HL-60/S4 (cell line): ENCODE measurements around the gene TMTC1.

Experiments
- in situ Hi-C: fragments of 300-500 bp; cut with MboI; formaldehyde crosslinking; loops from 2 replicates; pipeline ENCODE4 v1.14.3; 2022; ENCODE audit warnings: low sequenced_read_pairs

Gene TMTC1

DNA sequence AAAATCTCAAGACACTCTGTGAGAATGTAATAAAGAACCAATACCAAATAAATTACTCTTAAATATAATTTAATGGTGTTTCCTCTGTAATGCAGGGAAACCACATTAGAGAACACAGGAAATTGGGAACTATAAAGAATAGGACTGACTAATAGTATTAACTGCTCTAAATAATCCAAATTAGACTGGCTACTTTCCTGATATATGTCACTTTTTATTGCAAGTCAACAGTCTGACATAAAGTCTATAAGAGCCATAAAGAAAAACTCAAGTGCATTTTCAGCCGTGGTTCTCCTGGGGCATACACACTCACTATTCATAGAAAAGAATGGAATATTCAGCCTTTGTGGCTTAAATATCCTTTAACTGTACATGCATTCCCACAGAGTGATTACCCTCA lies 161.5 kb downstream of the TMTC1 start:
- in situ Hi-C loops: no loop called here

DNA sequence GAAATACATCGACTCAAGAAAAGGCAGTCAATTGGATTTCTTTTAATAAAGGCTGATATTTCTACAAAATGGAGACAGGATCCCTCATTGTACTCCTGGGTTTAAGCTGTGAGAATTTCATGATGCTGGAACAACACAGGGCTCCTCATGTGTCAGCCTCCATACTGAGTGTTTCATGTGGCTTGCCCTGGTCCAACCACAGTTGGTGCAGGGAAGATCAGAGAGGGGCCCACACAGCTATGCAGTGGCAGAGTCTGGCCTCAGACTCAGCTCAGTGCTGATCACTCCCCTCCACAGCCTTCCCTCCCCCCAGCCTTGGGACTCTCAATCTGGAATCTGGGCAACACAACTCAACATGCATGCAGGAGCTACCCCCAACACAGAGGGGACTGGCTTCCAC lies 163.7 kb downstream of the TMTC1 start:
- in situ Hi-C loops: no loop called here

DNA sequence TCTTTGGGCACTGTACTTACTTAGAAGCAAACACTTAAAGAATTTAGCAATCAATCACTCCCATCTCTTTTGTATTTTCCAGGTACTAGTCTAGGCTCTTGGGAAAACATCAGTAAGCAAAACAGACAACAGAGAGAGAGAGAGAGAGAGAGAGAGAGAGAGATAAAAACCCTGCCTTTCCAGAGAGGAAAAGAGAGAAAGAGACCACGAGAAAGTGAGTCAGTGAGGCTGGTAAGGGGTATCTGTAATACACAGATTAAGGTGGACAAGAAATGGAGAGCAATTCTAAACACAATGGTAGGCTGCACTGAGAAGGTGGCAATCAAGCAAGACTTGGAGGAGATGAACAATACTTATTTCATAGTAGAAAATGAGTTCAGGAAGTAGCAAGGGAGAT lies 166.3 kb downstream of the TMTC1 start:
- in situ Hi-C loops: no loop called here

DNA sequence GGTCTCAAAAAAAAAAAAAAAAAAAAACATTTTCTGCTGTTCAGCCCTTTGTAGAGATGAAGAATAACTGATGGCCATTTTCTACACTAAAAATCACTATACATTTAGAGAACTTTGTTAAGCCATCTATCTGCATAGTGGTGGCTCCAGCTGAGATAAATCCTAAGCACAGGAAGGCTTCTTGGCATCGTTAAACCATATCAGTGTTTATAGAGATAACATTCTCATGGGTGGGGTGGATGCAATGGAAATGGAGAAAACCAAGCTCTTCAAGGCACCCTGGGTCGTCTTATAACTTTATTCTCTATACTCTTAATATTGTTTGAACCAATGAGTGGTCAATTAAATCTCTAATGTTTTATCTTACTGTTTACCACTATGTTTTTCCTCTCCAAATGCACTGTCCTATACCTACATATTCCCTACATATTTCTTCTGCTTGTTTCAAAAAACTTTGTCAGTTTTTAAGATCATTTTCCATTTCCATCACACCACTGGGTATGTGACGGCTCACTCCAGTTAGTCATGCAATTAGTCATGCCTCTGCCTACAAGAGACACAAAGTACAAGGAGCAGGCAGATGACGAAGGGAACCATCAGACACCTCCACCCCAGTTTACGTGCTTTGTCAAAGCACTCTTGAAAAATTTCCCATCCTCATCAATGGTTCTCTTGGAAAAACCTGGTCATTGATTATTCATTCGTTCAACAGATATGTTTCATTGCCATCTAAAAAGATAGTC lies 166.9 kb downstream of the TMTC1 start:
- in situ Hi-C loops: no loop called here

DNA sequence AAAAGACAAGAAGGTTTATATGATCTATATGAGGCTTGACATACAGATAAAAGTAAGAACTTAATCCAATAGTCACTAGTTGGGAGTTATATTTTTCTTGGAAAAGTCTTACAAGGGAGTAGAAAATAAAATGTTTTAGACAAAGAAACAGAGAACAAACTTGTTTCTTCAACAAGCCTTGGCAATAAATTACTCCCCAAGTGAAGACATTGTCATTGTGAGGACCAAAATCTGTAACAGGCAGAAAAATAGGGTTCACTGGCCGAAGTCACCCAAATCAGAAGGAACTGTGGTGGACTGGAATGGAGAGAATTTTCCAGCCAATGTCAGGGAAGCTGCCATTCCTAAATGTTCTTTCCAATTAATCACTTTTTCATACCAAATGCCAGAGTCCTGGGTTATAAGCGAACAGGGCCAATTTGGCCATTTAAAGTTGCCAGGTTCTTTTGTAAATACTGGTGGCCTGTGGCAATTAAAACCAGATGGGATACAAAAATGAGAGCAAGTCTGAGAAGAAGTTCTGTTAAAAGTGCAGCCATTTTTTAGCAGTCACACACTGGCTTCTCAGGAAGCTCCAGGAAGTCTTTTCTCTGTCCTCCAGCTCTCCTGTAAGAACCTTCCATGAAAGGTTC lies 168.9 kb downstream of the TMTC1 start:
- in situ Hi-C loops: no loop called here

DNA sequence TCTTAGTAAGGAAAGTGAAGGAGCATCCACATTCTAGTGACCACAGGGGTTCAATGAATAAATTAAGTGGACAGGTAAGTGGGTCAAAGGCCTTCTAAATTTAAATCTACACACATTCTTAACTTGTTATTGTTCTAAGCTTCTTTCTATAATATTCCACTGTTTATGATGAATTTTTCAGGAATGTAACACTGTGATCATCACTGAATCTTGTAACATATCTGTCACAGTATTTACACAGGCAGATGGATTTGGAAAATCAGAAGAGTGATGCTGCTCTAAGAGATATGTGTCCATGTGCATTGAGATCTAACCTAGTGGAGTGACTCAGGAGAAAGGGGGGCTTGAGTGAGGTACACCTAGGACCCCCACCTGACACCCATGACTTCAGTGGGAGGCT lies 170.8 kb downstream of the TMTC1 start:
- in situ Hi-C loops: no loop called here

DNA sequence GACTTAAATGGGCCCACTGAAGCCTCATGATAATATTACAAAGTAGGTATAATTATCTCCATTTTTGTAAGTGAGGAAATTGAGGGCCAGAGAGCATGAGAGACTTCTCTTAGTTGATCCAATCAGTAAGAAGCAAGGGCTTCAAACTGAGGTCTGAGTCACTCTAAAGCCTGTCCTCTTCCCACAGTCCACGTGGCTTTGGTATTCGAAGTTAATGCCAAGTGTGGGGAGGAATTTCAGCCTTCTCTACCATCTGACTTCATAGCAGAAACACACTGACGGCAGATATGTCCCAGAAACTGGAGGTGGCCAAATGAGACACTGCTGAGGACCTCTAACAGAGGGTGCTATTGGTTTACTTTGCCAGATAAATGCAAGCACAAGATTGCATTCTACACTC lies 171.8 kb downstream of the TMTC1 start:
- in situ Hi-C loops: no loop called here

DNA sequence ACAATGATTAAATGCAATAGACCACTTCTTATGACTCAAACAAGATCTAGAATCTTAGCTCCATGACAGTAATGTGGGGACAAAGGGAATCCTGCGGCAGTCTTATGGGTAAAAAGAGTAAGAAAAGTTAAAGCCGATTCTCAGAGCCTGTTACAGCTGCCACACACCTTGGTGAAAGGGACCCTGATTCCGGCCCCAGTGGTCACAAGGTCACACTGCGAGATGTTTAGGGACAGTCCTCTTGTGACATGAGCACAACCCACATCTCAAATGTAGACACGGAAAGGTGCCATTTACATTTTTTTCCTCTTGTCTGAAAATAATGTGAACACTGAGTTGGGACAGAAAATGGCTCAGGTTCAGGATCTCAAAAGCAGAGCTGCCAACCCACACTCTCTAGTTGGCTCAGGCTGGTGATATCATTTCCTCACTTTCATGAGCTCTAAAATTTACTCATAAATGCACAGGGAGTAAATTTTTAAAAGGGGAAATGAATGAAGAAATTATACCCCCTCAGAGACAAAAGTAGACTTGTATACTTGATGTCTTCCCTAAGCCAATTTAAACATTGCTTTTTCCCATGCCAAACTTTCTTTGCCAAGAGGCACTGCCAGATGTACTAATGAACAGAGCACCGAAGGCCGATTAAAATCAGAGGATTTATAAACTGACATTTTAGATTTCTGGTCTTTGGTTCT lies 173.1 kb downstream of the TMTC1 start:
- in situ Hi-C loops: no loop called here

DNA sequence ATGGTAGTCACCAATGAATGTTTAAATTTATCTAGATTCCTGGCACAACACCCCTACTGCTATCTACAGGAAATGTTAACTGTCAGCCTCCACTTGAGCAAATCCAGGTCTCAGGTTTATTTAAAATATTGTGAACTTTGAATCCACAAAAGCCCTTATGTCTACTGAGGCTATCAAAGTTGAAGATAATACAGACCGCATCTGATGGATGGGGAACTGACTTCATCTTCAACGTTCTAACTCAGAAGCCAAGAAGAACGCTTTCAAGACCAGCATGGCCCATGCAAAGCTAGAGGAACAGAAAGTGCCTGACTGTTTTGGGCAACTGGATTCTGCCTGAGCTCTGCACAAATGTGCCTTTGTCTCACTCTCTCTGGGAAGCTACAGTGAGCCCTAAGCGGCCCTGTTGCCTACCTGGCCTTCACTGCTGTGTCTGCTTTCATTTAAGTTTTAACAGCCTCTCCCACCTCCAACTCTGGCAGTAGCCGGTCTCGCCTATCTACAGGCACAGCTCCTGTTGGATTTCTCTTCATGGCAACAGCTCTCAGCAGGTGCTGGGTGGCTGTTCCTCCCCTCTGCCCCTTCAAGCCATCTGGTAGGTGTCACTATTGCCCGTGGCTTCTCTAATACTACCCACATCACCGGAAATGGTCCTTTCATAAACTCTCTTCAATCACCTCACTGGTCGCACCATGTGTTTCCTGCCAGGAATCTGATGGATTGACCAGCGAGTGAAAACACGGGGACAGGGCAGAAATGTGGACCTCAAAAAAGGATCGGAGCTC lies 174.1 kb downstream of the TMTC1 start:
- in situ Hi-C loops: no loop called here

DNA sequence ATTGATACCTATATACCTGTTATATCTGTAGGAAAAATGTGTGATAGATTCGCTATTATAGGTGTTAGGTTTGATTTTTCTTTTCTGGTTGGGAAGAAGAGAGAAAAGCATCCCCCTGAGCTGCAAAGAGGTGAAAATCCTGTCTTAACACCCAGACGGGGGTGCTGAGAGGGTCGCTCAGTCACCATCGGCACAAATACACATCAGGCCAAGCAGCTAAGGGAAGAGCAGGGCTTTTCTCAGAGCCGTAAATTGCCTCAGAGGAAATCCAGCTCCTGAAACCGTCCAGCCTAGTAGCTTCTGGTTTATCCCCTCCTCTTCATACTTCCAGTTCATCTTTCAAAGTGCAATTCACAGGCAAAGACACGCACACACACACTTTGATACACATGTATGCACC lies 175.2 kb downstream of the TMTC1 start:
- in situ Hi-C loops: no loop called here

DNA sequence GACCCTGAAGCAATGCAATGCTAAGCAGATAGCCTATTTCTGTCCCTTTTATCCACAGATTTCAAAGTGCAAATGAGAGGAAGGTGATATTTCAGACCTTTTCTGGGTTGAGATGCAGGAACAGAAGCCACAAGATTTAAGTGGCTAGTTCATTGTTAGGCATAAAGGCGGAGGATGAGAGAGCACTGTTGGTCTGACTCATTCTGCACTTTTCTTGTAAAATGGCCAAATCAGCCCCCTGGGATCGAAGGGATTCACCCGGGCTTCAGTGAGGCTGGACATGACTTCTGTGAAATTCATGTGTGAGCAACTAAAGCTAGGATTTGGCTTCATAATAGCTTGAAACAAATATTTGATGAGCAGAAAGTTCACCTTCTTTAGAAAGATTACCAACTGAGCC lies 184.4 kb downstream of the TMTC1 start:
- in situ Hi-C loops: no loop called here

DNA sequence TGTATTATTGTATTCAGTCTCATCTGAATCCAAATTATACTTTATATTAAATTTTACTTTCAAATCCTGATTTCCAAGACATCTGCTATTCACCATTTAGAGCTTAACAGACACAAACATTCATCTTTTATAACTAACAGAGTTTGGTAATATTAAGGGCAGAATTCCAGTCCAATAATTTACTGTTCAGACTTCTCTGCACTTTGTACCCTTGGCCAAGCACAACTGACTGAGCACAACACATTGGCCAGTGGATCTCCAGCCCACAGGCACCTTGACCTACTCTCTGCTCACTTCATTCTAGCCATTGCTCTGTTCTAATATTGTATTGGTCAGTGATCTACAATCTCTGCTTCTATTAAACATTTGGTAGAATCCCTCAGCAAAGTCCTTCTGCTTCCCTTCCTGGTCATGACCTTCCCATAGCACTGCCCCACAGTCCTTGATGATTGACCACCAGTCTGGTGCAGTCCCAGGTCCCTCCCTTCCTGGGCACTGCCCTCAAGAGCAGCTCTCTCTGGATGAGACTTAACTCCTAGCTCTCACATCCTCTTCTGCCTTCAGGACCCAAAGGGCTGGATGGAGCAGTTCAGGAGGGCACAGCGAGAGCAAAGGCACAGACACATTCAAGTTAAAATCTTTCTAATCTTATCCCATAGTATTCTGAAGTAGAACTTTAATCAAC lies 188.5 kb downstream of the TMTC1 start:
- in situ Hi-C loops: no loop called here

DNA sequence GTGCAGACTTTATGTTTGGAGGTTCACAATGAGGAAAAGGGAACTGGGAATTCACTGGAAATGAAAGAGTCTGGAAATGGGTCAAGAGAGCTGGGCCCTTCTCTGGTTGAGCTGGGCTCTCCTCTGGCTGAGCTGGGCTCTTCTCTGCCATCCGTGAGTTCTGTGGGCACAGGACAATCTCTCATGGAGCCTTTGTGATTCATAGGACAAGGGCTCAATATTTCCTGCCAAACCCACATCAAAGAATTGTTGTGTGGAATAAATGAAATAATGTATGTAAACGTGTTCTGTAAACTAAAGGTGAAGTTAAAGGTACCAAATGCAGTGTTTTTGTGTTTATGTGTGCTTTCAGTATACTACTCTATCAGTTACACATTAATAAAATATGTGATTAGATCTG lies 190.7 kb downstream of the TMTC1 start:
- in situ Hi-C loops: no loop called here

DNA sequence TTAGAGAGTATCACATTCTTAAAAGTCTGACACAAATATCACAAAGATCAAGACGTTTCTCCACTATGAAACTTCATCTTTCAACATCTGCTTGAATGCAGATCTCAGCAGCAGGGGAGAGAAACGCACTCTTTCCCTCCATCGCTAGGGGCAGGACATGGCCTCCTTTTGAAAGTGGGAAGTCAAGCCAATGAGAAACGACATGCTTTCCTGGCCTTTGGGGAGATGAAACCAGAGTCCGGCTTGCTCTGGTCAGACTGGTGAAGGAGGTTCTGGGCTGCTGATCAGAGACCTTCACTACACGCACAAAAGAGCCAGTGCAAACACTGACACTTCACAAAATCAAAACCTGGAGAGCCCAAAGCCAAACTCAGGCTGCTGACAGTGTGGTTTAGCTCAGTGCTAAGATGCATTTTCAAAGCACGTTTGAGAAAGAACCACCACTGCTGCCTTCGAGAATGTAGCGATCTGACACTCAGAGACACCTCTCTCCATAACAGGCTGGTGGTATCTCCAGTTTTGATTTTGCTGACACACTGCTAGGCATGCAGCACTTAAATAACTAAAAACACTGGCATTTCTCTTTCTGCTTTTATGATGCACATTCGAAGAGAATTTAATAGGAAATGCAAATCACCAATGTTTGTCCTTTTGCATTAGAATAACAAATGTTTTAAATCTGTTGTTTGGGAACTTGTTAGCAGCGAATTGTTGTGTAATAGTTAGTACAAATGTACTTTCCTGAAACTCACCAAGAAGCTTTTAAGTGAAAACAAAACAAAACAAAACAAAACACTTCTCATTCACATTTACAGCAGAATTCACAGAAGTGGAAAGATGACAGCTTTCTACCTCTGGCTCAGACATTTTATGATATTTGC lies 192.4 kb downstream of the TMTC1 start:
- in situ Hi-C loops: no loop called here

DNA sequence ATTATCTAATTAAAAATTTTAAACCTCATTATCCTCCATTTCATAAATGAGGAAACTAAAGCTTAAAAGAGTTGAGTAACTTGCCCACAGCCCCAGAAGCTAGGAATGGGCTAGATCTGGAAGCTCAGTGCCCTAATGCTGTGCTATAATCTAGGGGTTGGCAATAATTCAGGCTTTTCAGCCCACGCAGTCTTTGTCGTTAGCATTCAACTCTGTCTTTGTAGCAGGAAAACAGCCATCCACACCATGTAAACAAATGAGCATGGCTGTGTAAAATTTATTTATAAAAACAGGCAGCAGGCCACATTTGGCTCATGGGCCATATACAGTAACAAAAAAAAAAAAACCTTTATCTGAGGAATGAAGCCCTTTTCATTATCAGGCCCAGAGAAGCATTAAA lies 193.9 kb downstream of the TMTC1 start:
- in situ Hi-C loops: no loop called here

DNA sequence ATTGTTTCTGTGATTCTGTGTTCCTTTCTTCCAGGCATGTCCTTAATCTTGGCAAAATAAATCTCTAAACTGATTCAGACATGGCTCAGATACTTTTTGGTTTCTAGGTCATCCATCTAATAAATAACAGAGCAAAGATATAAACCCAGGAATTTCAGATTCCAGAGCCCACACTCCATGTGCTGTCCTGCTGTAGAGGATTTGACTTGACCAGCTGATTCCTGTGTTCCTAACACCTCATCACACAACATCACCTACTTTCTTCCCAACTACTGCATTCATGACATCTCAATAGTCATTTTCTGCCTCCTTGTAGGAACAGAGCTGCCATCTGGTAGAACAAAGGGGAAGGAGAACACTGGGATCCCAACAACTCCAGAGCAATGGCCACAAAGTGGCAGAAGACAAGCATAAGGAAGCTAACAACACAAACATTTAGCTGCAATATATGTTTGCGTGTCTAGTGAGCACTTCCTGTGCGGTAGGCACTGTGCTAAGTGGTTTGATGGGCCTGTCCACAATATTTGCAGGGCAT lies 194.4 kb downstream of the TMTC1 start:
- in situ Hi-C loops: no loop called here

DNA sequence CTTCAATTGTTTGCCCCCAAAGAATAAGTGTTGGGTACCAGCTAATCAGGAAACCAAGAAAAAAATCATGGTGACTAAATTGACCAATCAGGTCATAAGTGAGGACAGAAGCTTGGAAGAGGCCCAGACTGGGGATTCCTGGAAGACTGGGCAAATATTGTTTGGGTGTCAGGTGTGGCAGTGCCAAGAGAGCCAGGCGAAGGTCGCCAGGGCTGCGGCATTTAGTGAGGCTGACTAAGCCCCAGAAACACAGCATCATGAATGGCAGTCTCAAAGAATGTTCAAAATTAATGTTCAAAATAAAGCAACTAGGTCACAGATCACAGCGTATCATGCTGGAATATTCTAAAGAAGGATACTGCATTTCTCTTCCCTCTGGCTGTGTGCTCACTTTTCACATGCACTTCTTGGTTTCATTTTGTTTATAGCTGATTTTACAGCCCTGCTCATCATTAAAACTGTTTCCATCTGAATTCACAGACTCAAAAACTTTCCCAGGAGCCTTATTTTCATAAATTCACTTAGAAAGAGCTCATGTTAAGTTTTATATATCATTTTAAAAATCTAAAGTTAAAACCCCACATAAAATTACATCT lies 201.0 kb downstream of the TMTC1 start:
- in situ Hi-C loops: no loop called here

DNA sequence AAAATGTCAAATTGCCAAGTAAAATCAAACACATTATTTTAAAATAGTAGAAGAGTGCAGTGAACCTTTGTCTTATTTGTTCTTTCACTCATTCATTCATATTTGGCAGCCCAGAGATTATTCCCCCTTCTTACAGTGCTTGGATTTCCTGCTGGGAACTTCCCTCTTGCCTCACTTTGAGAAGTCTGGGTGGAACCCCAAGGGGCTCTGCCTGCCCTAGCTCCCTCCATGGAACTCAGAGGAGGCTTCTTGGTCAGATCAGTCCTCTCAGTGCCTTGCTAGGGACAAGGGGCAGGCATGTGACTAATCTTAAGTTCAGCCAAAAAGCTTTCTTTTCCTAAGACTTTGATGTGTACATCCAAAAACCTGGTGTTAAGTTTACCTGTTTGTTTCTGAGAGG lies 201.6 kb downstream of the TMTC1 start:
- in situ Hi-C loops: no loop called here

DNA sequence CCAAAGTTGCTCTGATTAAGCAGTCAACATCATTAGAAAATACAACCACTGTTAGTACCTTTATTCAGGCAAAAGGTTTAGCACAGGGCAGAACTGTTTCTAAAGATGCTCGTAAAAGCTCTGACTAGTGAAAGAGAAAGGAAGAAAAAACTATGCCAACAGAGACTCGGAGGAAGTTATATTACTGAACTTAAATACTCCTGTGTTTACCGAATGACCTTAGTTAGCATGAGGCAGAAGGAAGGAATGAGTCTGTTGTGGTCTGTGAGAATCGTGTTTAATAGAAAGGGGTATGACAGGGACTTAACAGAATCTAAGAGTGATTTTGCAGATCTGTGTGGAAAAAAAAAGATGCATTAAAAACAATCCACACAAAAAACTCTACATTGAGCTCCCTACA lies 202.1 kb downstream of the TMTC1 start:
- in situ Hi-C loops: no loop called here
